ENCODE measurements around the gene ZNF580. TPM values are rescaled to one million over a fixed set of nuclear protein-coding genes. Genes with fewer than 3 reads are reported as not detected.

ZNF580 gene
- total and polyA plus RNA-seq, 10 of the 15 experiments (the other 5 are each of a cell fraction or from before 2014, with no cell fraction given), result 2.3 to 31.8 (median 10.0) TPM

GRCh38 chr19:55674841-55675660, 34.2 kb downstream of the ZNF580 start, which contains the start of gene EPN1 (continued):
- TF ChIP-seq, protein P1, sequence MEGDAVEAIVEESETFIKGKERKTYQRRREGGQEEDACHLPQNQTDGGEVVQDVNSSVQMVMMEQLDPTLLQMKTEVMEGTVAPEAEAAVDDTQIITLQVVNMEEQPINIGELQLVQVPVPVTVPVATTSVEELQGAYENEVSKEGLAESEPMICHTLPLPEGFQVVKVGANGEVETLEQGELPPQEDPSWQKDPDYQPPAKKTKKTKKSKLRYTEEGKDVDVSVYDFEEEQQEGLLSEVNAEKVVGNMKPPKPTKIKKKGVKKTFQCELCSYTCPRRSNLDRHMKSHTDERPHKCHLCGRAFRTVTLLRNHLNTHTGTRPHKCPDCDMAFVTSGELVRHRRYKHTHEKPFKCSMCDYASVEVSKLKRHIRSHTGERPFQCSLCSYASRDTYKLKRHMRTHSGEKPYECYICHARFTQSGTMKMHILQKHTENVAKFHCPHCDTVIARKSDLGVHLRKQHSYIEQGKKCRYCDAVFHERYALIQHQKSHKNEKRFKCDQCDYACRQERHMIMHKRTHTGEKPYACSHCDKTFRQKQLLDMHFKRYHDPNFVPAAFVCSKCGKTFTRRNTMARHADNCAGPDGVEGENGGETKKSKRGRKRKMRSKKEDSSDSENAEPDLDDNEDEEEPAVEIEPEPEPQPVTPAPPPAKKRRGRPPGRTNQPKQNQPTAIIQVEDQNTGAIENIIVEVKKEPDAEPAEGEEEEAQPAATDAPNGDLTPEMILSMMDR (IDR thresholded peaks at IDR 0.05 in 2 of 3, conservative IDR thresholded peaks at IDR 0.05 in 1 of 3; ENCODE audit: control insufficient read depth in 2 of 3, extremely low read depth in 1 of 3, insufficient read depth in 1 of 3, low read depth in 3 of 3, low read length in 3 of 3), result no peak
- TF ChIP-seq SREBF1 (IDR thresholded peaks at IDR 0.05; ENCODE audit: low read length) (no peak), FOXK2 (IDR thresholded peaks at IDR 0.05) (no peak), MYB (IDR thresholded peaks at IDR 0.05; ENCODE audit: borderline replicate concordance, low read depth, low read length) (no peak), NRF1 (conservative IDR thresholded peaks at IDR 0.05; ENCODE audit: low read depth, low read length) (no peak), BCL11A (IDR thresholded peaks at IDR 0.05; ENCODE audit: low read depth, low read length) (no peak), CEBPB (IDR thresholded peaks at IDR 0.05; ENCODE audit: borderline replicate concordance in 1 of 2, low read depth in 2 of 2, low read length in 2 of 2) (no peak), GABPA (IDR thresholded peaks at IDR 0.05; ENCODE audit: low read depth) (peak; percentile 93), PKNOX1 (IDR thresholded peaks at IDR 0.05) (peak; percentile 54), TCF7 (IDR thresholded peaks at IDR 0.05; ENCODE audit: borderline replicate concordance) (no peak), DPF2 (IDR thresholded peaks at IDR 0.05) (peak; percentile 88), MTA3 (IDR thresholded peaks at IDR 0.05; ENCODE audit: borderline replicate concordance, low read length) (no peak), ZBED1 (IDR thresholded peaks at IDR 0.05; ENCODE audit: borderline replicate concordance) (no peak), ZBTB40 (IDR thresholded peaks at IDR 0.05; ENCODE audit: borderline replicate concordance) (peak; percentile 94), FOXM1 (IDR thresholded peaks at IDR 0.05; ENCODE audit: low read depth, low read length) (no peak), WRNIP1 (IDR thresholded peaks at IDR 0.05; ENCODE audit: borderline replicate concordance, low read depth, low read length) (no peak), NFIC (IDR thresholded peaks at IDR 0.05; ENCODE audit: low read depth, low read length) (no peak), BRCA1 (IDR thresholded peaks at IDR 0.05; ENCODE audit: low read depth, low read length) (0 out of 2 replicates have a peak, but pooled peaks have one; percentile 19), POU2F2 (IDR thresholded peaks at IDR 0.05; ENCODE audit: borderline replicate concordance, low read depth, low read length) (0 out of 3 replicates have a peak, but pooled peaks have one; percentile 24)
- TF ChIP-seq, protein P2, sequence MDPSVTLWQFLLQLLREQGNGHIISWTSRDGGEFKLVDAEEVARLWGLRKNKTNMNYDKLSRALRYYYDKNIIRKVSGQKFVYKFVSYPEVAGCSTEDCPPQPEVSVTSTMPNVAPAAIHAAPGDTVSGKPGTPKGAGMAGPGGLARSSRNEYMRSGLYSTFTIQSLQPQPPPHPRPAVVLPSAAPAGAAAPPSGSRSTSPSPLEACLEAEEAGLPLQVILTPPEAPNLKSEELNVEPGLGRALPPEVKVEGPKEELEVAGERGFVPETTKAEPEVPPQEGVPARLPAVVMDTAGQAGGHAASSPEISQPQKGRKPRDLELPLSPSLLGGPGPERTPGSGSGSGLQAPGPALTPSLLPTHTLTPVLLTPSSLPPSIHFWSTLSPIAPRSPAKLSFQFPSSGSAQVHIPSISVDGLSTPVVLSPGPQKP (IDR thresholded peaks at IDR 0.05; ENCODE audit: low read depth, low read length), result peak; percentile 82
